Breast epithelium (tissue), 4 donors: ENCODE data around the gene SYNDIG1. TPM values are rescaled to one million over a fixed set of nuclear protein-coding genes. Genes with fewer than 3 reads are reported as not detected.

Source experiments
- DNase-seq, 2 donors: peaks; one replicate each; pipeline ENCODE4 v3.0.0-alpha.2; 2019; ENCODE audit warnings: low spot score in 2 of 2
- H3K27ac ChIP-seq, 2 donors: fragments of 200-600 bp; sonication (generic) in 1 of 2; one replicate each; pipeline ENCODE4 v1.5.1; 2016 to 2019; ENCODE audit warnings: mild to moderate bottlenecking in 1 of 2
- H3K27me3 ChIP-seq, 2 donors: fragments of 200-600 bp; sonication (generic) in 1 of 2; one replicate each; pipeline versions ENCODE4 v1.5.1 to v1.6.0; 2017 to 2019; ENCODE audit warnings: control low read depth in 1 of 2, mild to moderate bottlenecking in 1 of 2
- H3K36me3 ChIP-seq: fragments of 200-600 bp; one replicate; pipeline ENCODE4 v1.5.1; 2019
- H3K4me1 ChIP-seq, 2 donors: fragments of 200-600 bp; sonication (generic); one replicate each; pipeline ENCODE4 v1.5.1; 2016 to 2019; ENCODE audit warnings: control low read depth in 1 of 2
- H3K4me3 ChIP-seq, 3 donors: fragments of 200-600 bp; sonication (generic); 1 replicate in 2 of 3; 2 replicates in 1 of 3; pipeline ENCODE4 v1.5.1; 2016 to 2019; ENCODE audit warnings: mild to moderate bottlenecking in 3 of 3, moderate library complexity in 2 of 3
- H3K9me3 ChIP-seq, 2 donors: fragments of 200-600 bp; sonication (generic) in 1 of 2; one replicate each; pipeline ENCODE4 v1.5.1; 2016 to 2019; ENCODE audit warnings: control low read depth in 1 of 2
- POLR2A ChIP-seq: fragments of 450-650 bp; IDR thresholded peaks from one replicate; pipeline ENCODE4 v1.6.1; 2016; ENCODE audit warnings: antibody characterized with exemption, mild to moderate bottlenecking, moderate library complexity
- POLR2AphosphoS5 ChIP-seq, 3 donors: sonication (generic); formaldehyde crosslinking; IDR thresholded peaks; one replicate each; pipeline ENCODE4 v1.6.1; 2017; ENCODE audit warnings: antibody characterized with exemption in 3 of 3
- intact Hi-C: fragments of 100-400 bp; cut with DNase I; formaldehyde crosslinking; loops from one replicate; pipeline ENCODE4 v1.15.1; 2023; ENCODE audit warnings: low total_unique reads
- total RNA-seq, 3 donors: library from RNA; depleted of rRNA; stranded (reverse); fragments of >200 nt; gene quantifications; one replicate each; pipeline ENCODE4 v1.1.0, GENCODE V29; 2016
- TF ChIP-seq, protein P1 (sequence below), 3 donors: fragments of 450-650 bp; IDR thresholded peaks; one replicate each; pipeline ENCODE4 v1.5.1; 2016 to 2017; ENCODE audit warnings: antibody characterized with exemption in 3 of 3, mild to moderate bottlenecking in 3 of 3, moderate library complexity in 3 of 3

The SYNDIG1 gene
- total RNA-seq, 3 donors from 2014 or later = under 0.01 to 0.48 (median 0.15) TPM

DNA sequence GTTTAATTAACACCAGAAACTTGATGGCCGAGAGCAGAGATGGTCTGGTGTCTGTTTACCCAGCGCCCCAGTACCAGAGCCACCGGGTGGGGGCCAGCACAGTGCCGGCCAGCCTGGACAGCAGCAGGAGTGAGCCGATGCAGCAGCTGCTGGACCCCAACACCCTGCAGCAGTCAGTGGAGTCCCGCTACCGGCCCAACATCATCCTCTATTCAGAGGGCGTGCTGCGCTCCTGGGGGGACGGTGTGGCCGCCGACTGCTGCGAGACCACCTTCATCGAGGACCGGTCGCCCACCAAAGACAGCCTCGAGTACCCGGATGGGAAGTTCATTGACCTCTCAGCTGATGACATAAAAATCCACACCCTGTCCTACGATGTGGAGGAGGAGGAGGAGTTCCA, 73.7 kb downstream of the SYNDIG1 start:
- H3K36me3 ChIP-seq = no peaks in the 10 kb centered on the region
- H3K27me3 ChIP-seq = peaks cover 0 to 8% of the 10 kb centered on the region in 2 donors
- DNase-seq = no peak
- H3K4me3 ChIP-seq = no peak overlapping the region
- intact Hi-C loops = no loop called here
- TF ChIP-seq, protein P1, sequence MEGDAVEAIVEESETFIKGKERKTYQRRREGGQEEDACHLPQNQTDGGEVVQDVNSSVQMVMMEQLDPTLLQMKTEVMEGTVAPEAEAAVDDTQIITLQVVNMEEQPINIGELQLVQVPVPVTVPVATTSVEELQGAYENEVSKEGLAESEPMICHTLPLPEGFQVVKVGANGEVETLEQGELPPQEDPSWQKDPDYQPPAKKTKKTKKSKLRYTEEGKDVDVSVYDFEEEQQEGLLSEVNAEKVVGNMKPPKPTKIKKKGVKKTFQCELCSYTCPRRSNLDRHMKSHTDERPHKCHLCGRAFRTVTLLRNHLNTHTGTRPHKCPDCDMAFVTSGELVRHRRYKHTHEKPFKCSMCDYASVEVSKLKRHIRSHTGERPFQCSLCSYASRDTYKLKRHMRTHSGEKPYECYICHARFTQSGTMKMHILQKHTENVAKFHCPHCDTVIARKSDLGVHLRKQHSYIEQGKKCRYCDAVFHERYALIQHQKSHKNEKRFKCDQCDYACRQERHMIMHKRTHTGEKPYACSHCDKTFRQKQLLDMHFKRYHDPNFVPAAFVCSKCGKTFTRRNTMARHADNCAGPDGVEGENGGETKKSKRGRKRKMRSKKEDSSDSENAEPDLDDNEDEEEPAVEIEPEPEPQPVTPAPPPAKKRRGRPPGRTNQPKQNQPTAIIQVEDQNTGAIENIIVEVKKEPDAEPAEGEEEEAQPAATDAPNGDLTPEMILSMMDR (IDR thresholded peaks at IDR 0.05) = no peak
- TF ChIP-seq POLR2A (no peak), POLR2AphosphoS5 (IDR thresholded peaks at IDR 0.05) (no peak)
- H3K27ac ChIP-seq = no peak overlapping the region
- peaks cover 3 to 8% of the 10 kb centered on the region in 2 donors for H3K9me3 ChIP-seq
- no peaks in the 10 kb centered on the region for H3K4me1 ChIP-seq

- no peaks in the 10 kb centered on the region for H3K4me1 ChIP-seq
- TF ChIP-seq POLR2AphosphoS5 (IDR thresholded peaks at IDR 0.05) (no peak), POLR2A (no peak)
- TF ChIP-seq, protein P1 (IDR thresholded peaks at IDR 0.05) = no peak
- H3K36me3 ChIP-seq = no peaks in the 10 kb centered on the region
- no peak overlapping the region for H3K27ac ChIP-seq
- peaks cover 0 to 8% of the 10 kb centered on the region in 2 donors for H3K27me3 ChIP-seq
- H3K9me3 ChIP-seq = peaks cover 3 to 8% of the 10 kb centered on the region in 2 donors
- no peak for DNase-seq
- no peak overlapping the region for H3K4me3 ChIP-seq
- intact Hi-C loops = no loop called here
Observed at GRCh38 chr20:24543741-24544140, 74.3 kb downstream of the SYNDIG1 start.

DNA sequence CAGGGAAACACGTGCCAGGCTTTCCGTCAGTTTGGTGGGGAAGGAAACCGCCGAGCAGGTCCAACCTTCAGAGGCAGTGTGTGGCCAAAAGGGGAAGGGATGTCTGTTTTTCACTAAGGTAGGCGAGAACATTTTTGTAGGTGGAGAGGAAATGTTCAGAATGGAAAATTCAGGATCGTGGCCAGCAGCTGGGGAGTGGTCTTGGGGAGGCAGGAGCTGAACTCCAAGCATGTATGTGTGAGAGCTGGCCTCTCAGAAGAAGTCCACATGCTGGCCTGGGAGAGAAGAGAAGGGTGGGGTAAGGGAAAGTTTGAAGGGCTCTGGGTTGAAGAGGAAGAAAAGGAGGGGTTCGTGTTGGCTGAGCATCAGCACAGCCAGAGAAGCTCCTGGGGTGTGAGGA, 74.9 kb downstream of the SYNDIG1 start:
- no peaks in the 10 kb centered on the region for H3K4me1 ChIP-seq
- peaks cover 3 to 8% of the 10 kb centered on the region in 2 donors for H3K9me3 ChIP-seq
- TF ChIP-seq POLR2AphosphoS5 (IDR thresholded peaks at IDR 0.05) (no peak), POLR2A (no peak)
- TF ChIP-seq, protein P1 (IDR thresholded peaks at IDR 0.05) = no peak
- no peaks in the 10 kb centered on the region for H3K36me3 ChIP-seq
- H3K4me3 ChIP-seq = no peak overlapping the region
- DNase-seq = no peak
- intact Hi-C loops = no loop called here
- H3K27me3 ChIP-seq = peaks cover 0 to 8% of the 10 kb centered on the region in 2 donors
- H3K27ac ChIP-seq = no peak overlapping the region

DNA sequence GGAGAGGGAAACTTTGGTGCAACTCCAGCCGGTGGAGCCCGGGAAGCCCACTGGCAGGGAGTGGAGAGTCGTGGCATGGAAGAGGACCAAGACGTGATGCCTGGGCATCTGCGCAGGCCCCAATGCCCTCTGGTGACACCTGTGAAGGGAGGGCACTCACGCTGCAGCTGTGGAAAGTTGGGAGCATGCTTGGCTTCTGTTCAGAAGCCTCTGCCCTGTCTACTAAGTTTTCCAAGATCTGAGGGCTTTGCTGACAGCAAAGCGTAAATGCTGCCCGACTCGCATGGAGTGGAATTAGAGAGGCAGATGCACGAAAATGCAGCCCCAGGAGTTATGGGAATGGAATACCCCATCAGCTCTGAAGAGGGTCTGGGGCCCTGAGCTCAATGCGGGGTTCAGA, 75.7 kb downstream of the SYNDIG1 start:
- Histone ChIP-seq H3K27ac (no peak overlapping the region), H3K36me3 (no peaks in the 10 kb centered on the region), H3K27me3 (peaks cover 0 to 8% of the 10 kb centered on the region in 2 donors), H3K4me1 (no peaks in the 10 kb centered on the region), H3K4me3 (no peak overlapping the region), H3K9me3 (peaks cover 3 to 12% of the 10 kb centered on the region in 2 donors)
- intact Hi-C loops = no loop called here
- no peak for DNase-seq
- TF ChIP-seq POLR2A (no peak), POLR2AphosphoS5 (IDR thresholded peaks at IDR 0.05) (no peak)
- TF ChIP-seq, protein P1 (IDR thresholded peaks at IDR 0.05) = no peak

GRCh38 chr20:24546232-24546892, 76.9 kb downstream of the SYNDIG1 start:
- TF ChIP-seq POLR2AphosphoS5 (IDR thresholded peaks at IDR 0.05) (no peak), POLR2A (no peak)
- TF ChIP-seq, protein P1 (IDR thresholded peaks at IDR 0.05) = no peak
- Histone ChIP-seq H3K4me3 (no peak overlapping the region), H3K4me1 (no peaks in the 10 kb centered on the region), H3K9me3 (peaks cover 3 to 13% of the 10 kb centered on the region in 2 donors), H3K27ac (no peak overlapping the region), H3K36me3 (no peaks in the 10 kb centered on the region), H3K27me3 (peaks cover 0 to 7% of the 10 kb centered on the region in 2 donors)
- intact Hi-C loops = no loop called here
- no peak for DNase-seq
